22Rv1 (cell line): ENCODE results near the gene MAGI1.

Source experiments
- H3K27ac ChIP-seq: fragments of 450-650 bp; 2 replicates; pipeline ENCODE4 v1.5.1; 2017
- ZFX ChIP-seq: fragments of 450-650 bp; IDR thresholded peaks from 2 replicates; pipeline ENCODE4 v1.6.1; 2017; ENCODE audit warnings: antibody characterized with exemption, borderline replicate concordance
- TF ChIP-seq, protein P1 (sequence below): fragments of 450-650 bp; IDR thresholded peaks from 2 replicates; pipeline ENCODE4 v1.5.1; 2017; ENCODE audit warnings: mild to moderate bottlenecking

MAGI1 gene

DNA sequence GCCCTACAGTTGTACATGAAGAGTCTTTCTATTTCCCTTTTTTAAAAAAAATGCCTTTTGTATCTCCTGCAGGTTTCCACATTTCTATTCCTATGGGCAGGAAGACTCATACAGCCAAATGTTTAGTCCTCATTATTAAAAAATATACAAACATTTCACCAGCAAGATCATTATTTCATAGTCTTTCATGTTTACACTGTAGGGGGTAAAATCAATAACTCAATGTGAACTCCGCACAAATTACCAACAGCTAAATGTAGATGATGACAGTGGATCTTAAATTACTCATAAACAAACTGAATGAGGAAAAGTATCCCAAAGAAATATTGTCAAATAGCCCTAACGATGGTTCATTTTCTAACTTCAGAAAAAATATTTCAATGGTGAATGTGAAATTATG is 99.5 kb downstream of the MAGI1 start:
- TF ChIP-seq, protein P1, sequence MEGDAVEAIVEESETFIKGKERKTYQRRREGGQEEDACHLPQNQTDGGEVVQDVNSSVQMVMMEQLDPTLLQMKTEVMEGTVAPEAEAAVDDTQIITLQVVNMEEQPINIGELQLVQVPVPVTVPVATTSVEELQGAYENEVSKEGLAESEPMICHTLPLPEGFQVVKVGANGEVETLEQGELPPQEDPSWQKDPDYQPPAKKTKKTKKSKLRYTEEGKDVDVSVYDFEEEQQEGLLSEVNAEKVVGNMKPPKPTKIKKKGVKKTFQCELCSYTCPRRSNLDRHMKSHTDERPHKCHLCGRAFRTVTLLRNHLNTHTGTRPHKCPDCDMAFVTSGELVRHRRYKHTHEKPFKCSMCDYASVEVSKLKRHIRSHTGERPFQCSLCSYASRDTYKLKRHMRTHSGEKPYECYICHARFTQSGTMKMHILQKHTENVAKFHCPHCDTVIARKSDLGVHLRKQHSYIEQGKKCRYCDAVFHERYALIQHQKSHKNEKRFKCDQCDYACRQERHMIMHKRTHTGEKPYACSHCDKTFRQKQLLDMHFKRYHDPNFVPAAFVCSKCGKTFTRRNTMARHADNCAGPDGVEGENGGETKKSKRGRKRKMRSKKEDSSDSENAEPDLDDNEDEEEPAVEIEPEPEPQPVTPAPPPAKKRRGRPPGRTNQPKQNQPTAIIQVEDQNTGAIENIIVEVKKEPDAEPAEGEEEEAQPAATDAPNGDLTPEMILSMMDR: no peak
- no peak for TF ChIP-seq ZFX
- H3K27ac ChIP-seq: no peak overlapping the region

DNA sequence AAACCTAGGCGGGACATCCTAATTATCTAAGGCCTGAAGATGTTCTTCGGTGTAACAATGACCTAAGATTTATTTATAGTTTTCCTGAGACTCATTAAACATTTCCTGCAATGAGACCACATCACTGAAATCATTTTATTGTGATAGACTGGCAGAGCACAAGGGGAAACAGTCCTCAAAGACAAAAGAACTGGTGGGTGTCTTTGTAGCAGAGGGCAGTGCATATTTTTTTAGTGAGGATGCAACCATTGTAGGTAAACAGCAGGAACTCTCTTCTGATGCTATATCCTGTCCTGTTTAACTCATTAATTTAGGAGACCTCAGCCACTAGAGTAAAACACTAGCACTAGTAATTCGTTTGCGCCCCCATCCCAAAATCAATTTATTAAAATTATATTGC is 100.0 kb downstream of the MAGI1 start:
- H3K27ac ChIP-seq: no peak overlapping the region
- no peak for TF ChIP-seq ZFX
- TF ChIP-seq, protein P1: no peak

DNA sequence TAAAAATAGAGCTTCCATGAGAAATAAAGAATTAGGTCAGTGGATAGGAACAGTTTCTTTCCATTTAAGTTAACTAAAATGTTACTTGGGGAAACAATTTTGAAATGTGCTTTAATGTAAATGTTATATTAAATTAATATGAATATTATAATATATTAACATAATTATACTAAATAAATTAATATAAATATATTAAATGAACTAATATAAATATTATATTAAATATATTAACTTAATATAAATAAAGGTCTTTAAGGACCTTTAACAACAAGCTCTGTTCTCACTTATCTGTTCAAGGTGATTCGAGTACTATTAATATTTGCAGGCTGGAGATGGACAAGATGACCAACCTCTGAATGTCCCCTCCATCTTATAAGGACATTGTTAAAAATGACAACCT is 100.6 kb downstream of the MAGI1 start:
- H3K27ac ChIP-seq: no peak overlapping the region

DNA sequence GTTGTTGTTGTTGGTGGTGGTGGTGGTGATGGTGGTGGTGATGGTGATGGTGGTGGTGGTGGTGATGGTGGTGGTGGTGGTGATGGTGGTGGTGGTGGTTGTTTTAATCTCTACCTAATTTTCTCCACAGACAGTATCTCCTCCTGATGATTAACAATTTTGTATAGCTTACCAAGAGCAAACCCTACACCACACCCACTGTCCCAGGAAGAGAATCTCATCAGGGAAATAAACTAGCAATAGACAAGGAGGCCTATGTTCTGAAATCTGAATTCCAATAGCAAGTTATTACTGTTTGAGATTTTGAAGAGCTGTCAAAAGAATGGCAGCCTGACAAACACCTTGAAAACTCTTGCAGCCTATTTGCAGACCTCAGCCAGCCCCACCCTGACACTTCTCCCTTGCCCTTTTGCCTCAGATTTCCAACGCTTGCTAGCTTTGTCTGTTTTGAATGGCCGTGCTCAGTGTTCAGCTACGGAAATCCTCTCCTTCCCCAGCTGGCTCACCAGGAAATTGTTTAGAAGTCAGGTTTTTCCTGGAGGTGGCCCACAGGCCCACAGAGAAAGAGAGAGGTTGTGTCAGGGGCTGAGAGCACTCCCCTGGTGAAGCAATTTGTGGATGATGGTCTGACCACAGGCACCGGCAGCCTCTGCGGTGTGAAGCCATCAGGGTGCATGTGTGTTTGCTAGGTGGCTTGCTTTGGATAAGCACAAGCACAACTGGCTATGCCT is 101.6 kb downstream of the MAGI1 start:
- no peak overlapping the region for H3K27ac ChIP-seq
- TF ChIP-seq, protein P1: no peak
- no peak for TF ChIP-seq ZFX

More for the DNA sequence above, 100.6 kb downstream of the MAGI1 start:
- TF ChIP-seq, protein P1: no peak
- no peak for TF ChIP-seq ZFX

DNA sequence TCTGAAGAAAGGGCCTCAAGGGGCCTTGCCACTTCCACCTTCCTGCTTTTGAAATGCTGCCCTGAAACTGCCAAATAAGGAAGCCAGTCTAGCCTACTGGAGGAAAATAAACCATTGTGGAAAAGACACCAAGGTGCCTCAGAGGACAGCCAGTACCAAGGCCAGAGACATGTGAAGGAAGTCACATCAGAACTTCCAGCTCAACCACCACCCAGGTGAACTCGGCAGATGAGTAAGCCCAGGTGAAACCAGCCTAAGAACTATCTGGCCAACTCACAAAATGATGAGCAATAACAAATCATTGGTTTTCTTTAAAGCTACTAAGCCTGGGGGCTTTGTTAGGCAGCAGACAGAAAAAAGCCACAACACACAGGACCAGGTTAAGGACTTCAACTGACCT is 103.0 kb downstream of the MAGI1 start:
- TF ChIP-seq, protein P1: no peak
- no peak for TF ChIP-seq ZFX
- H3K27ac ChIP-seq: no peak overlapping the region

DNA sequence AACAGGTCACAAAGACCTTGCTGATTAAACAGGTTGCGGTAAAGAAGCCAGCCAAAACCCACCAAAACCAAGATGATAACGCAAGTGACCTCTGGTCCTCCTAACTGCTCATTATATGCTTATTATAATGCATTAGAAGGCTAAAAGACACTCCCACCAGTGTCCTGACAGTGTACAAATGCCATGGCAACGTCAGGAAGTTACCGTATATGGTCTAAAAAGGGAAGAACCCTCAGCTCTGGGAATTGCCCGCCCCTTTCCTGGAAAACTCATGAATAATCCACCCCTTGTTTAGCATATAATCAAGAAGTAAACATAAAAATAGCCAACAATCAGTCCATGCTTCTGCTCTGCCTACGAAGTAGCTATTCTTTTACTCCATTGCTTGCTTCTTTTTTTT is 108.1 kb downstream of the MAGI1 start:
- no peak overlapping the region for H3K27ac ChIP-seq
- TF ChIP-seq, protein P1: no peak
- TF ChIP-seq ZFX: no peak

DNA sequence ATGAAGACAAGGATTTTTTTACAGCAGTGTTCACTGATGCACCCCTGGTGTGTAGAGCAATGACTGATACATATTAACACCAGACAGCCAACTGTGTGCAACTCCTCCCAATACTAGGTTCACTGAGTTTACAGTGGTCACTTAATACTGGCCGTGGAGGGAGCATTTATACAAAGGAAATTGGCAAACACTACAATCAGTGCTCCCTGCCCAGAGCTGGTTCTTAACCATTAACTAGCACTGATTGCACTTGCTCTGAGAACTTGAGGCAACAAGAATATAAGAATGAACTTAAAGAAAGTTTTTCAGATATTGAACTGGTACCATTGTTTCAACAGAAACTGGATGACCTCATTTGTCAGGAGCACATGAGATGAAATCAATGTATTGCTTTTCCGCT is 110.6 kb downstream of the MAGI1 start:
- no peak overlapping the region for H3K27ac ChIP-seq
- no peak for TF ChIP-seq ZFX
- TF ChIP-seq, protein P1: no peak
